ENCODE data around the gene FCRL2. TPM values are rescaled to one million over a fixed set of nuclear protein-coding genes. Genes with fewer than 3 reads are reported as not detected.

Gene FCRL2
- total and polyA plus RNA-seq, 2 experiments from 2014 or later = not detected

- Histone ChIP-seq H2AFZ (no peak overlapping the region), H4K20me1 (replicated peaks; ENCODE audit: insufficient read depth) (no peaks in the 10 kb centered on the region), H3K27me3 (ENCODE audit: insufficient read depth) (no peaks in the 10 kb centered on the region), H3F3A (replicated peaks; ENCODE audit: low read depth) (no peaks in the 10 kb centered on the region), H3K4me2 (no peak overlapping the region), H3K4me3 (no peak overlapping the region), H3K36me3 (ENCODE audit: insufficient read depth) (no peaks in the 10 kb centered on the region), H3K27ac (ENCODE audit: low read depth) (no peak overlapping the region), H3K4me1 (ENCODE audit: insufficient read depth) (no peaks in the 10 kb centered on the region), H3K79me2 (replicated peaks; ENCODE audit: insufficient read depth) (no peaks in the 10 kb centered on the region), H3K9me2 (ENCODE audit: insufficient read depth) (peaks cover 2% of the 10 kb centered on the region; the same call in 1 of the 2 replicates)
- ATAC-seq (no peak), DNase-seq (ENCODE audit: low spot score) (no peak)
- Mint-ChIP-seq H3K9me3 (peaks cover 2% of the 10 kb centered on the region), H3K4me1 (no peaks in the 10 kb centered on the region), H3K4me3 (no peak overlapping the region), H3K36me3 (ENCODE audit: low read depth) (peaks cover 1% of the 10 kb centered on the region; the same call in 2 of the 3 replicates), H3K27me3 (ENCODE audit: insufficient read depth, low read depth, poor library complexity) (no peaks in the 10 kb centered on the region), H3K27ac (no peak overlapping the region)
- TF ChIP-seq ZNF114 (CRISPR knock-in tag; IDR thresholded peaks at IDR 0.05) = no peak
- TF ChIP-seq, protein P1, sequence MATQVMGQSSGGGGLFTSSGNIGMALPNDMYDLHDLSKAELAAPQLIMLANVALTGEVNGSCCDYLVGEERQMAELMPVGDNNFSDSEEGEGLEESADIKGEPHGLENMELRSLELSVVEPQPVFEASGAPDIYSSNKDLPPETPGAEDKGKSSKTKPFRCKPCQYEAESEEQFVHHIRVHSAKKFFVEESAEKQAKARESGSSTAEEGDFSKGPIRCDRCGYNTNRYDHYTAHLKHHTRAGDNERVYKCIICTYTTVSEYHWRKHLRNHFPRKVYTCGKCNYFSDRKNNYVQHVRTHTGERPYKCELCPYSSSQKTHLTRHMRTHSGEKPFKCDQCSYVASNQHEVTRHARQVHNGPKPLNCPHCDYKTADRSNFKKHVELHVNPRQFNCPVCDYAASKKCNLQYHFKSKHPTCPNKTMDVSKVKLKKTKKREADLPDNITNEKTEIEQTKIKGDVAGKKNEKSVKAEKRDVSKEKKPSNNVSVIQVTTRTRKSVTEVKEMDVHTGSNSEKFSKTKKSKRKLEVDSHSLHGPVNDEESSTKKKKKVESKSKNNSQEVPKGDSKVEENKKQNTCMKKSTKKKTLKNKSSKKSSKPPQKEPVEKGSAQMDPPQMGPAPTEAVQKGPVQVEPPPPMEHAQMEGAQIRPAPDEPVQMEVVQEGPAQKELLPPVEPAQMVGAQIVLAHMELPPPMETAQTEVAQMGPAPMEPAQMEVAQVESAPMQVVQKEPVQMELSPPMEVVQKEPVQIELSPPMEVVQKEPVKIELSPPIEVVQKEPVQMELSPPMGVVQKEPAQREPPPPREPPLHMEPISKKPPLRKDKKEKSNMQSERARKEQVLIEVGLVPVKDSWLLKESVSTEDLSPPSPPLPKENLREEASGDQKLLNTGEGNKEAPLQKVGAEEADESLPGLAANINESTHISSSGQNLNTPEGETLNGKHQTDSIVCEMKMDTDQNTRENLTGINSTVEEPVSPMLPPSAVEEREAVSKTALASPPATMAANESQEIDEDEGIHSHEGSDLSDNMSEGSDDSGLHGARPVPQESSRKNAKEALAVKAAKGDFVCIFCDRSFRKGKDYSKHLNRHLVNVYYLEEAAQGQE (IDR thresholded peaks at IDR 0.05; ENCODE audit: unreplicated experiment) = no peak
- no peak for TF ChIP-seq EZH2phosphoT487 (IDR thresholded peaks at IDR 0.05; ENCODE audit: unreplicated experiment)
- TF ChIP-seq JUNB (IDR thresholded peaks at IDR 0.05; ENCODE audit: unreplicated experiment) = no peak
- no peak for TF ChIP-seq EZH2 (IDR thresholded peaks at IDR 0.05; ENCODE audit: low read depth, unreplicated experiment)
These were observed 61.2 kb downstream of the FCRL2 start for GRCh38 chr1:157715736-157716135.

GRCh38 chr1:157711802-157712201 is 65.1 kb downstream of the FCRL2 start:
- Mint-ChIP-seq H3K4me3 (no peak overlapping the region), H3K36me3 (ENCODE audit: low read depth) (no peaks in the 10 kb centered on the region), H3K27me3 (ENCODE audit: insufficient read depth, low read depth, poor library complexity) (no peaks in the 10 kb centered on the region), H3K27ac (no peak overlapping the region), H3K4me1 (no peaks in the 10 kb centered on the region), H3K9me3 (no peaks in the 10 kb centered on the region)
- no peak for DNase-seq (ENCODE audit: low spot score)
- Histone ChIP-seq H3K79me2 (replicated peaks; ENCODE audit: insufficient read depth) (no peaks in the 10 kb centered on the region), H3K27me3 (ENCODE audit: insufficient read depth) (no peaks in the 10 kb centered on the region), H3K4me1 (ENCODE audit: insufficient read depth) (no peaks in the 10 kb centered on the region), H3K36me3 (ENCODE audit: insufficient read depth) (no peaks in the 10 kb centered on the region), H3K27ac (ENCODE audit: low read depth) (no peak overlapping the region), H3K4me2 (no peak overlapping the region), H3K9me2 (ENCODE audit: insufficient read depth) (no peaks in the 10 kb centered on the region), H3K4me3 (no peak overlapping the region), H4K20me1 (replicated peaks; ENCODE audit: insufficient read depth) (no peaks in the 10 kb centered on the region), H3F3A (replicated peaks; ENCODE audit: low read depth) (no peaks in the 10 kb centered on the region), H2AFZ (no peak overlapping the region)
- ATAC-seq = no peak
- no peak for TF ChIP-seq ZNF331 (CRISPR knock-in tag; IDR thresholded peaks at IDR 0.05; ENCODE audit: low read depth)
- no peak for TF ChIP-seq POLR2AphosphoS5 (IDR thresholded peaks at IDR 0.05; ENCODE audit: low read depth)
- no peak for TF ChIP-seq EZH2phosphoT487 (IDR thresholded peaks at IDR 0.05; ENCODE audit: unreplicated experiment)
- TF ChIP-seq JUNB (IDR thresholded peaks at IDR 0.05; ENCODE audit: unreplicated experiment) = no peak
- no peak for TF ChIP-seq ZNF114 (CRISPR knock-in tag; IDR thresholded peaks at IDR 0.05)
- no peak for TF ChIP-seq ZNF462 (CRISPR knock-in tag; IDR thresholded peaks at IDR 0.05)
- TF ChIP-seq, protein P1 (IDR thresholded peaks at IDR 0.05; ENCODE audit: unreplicated experiment) = no peak

All from GM23338 (cell line).